SHP77 (cell line): Measurements from ENCODE around the gene WDR76.
"Not testable (repeated sequence)": the region's sequence is repeated elsewhere in the genome, so short reads cannot be mapped to it uniquely, and the experiment has no call there.

Experiments
- DNase-seq, 2 experiments: peaks; one replicate each; lab custom pipeline; 2025; lab: John Stamatoyannopoulos, UW

WDR76 gene

DNA sequence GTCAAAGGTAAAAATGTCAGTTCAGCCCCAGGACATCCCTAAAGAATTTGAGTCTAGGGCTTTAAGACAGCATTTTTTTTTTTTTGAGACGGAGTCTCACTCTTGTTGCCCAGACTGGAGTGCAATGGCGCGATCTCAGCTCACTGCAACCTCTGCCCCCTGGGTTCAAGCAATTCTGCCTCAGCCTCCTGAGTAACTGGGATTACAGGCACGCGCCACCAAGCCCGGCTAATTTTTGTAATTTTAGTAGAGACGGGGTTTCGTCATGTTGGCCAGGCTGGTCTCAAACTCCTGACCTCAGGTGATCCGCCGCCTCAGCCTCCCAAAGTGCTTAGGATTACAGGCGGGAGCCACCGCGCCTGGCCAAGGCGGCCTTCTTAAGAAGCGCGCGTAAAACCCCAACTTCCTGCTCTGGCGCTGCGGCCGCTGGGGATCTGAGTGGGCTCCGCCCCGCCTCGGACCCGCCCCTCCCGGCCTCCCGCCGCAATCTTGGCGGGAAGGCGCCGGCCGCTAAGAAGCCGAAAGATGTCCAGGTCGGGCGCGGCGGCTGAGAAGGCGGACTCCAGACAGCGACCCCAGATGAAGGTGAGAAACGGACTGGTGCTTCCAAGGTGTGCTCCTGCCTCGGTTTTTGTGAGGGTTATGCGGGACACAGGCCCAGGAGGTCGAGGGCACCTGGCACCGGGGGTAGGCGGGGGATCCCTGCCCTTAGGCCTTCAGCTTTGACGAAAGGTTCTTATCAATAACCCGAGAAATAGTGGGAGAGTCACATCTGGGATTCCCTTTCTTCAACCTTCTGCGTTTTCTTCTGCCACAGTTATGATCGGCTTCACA, at the start of gene WDR76:
Gene WDR76, plus strand, starts transcription at position 495 of the 834 bp plus-strand sequence. Its CDS starts 31 bp downstream, at position 526.
- DNase-seq = peak; percentile 71 to 87

DNA sequence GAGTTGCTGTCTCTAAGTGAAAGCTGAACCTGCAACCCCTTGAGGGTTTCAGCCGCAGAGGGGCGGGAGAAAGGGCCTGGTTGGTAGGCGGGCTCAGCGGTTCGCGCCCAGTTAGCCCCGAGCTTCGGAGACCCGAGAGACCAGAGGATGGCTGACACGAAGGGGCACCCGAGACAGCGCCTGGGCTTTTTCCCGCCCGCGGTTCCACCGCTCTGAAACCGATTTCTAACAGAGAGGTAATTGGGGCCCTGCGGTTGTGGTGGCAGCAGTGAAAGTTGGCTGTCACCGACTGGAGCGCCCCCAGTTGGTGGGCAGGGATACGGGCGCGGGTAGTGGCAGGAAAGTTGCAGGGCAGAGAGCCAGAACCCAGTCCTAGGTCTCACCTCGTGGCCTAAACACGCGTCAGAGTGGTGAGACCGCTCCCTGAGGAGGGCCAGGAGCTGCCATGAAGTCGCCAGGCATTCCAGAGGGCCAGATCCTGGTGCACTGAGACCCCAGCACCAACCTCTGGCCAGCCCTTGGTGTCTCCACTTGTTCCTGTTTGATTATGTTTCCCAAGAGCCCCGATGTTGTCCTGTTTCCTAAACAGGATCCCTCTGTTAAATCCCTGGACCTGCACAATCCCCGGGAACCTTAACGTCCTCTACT, 49.4 kb upstream of the WDR76 start:
- peak; percentile 82 to 86 for DNase-seq

GRCh38 chr15:43779016-43779415, 47.8 kb upstream of the WDR76 start:
- DNase-seq = no peak

- no peak for DNase-seq
Measured at GRCh38 chr15:43789409-43789808, 37.4 kb upstream of the WDR76 start.

GRCh38 chr15:43791993-43792760, 34.6 kb upstream of the WDR76 start, which contains the start of gene SERF2:
Gene SERF2 (plus strand): TSS chr15:43792320. CDS start chr15:43792377, 57 bp downstream.
- peak; percentile 98 for DNase-seq

- DNase-seq = no peak
Measured at GRCh38 chr15:43792761-43793476, 33.9 kb upstream of the WDR76 start.

DNA sequence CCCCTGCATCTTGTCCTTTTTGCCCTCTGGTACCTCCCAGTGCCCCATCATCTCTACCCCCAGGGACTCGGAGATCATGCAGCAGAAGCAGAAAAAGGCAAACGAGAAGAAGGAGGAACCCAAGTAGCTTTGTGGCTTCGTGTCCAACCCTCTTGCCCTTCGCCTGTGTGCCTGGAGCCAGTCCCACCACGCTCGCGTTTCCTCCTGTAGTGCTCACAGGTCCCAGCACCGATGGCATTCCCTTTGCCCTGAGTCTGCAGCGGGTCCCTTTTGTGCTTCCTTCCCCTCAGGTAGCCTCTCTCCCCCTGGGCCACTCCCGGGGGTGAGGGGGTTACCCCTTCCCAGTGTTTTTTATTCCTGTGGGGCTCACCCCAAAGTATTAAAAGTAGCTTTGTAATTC, 33.2 kb upstream of the WDR76 start:
- no peak for DNase-seq

- no peak for DNase-seq
Measured at GRCh38 chr15:43794269-43795037, 32.3 kb upstream of the WDR76 start.

- no peak for DNase-seq
Measured at GRCh38 chr15:43795197-43795596, 31.6 kb upstream of the WDR76 start.

DNA sequence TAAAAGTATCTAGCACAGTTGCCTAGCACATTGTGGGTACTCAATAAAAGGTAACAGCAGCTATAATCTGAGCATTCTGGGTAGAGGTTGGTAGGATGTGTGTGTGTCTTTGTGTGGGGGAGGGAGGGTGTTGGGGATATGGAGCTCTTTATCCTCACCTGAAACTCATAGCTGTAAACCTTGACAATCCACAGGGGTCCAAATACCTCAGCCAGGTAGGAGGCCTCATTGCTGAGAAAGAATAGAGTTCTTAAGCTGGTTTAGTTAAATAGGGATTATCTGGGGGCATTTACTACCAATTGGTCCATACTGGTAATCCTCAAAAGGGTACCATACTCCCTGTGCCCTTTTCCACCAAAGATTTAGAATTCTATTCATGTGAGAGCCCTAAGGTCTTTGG, 30.8 kb upstream of the WDR76 start:
- no peak for DNase-seq

DNA sequence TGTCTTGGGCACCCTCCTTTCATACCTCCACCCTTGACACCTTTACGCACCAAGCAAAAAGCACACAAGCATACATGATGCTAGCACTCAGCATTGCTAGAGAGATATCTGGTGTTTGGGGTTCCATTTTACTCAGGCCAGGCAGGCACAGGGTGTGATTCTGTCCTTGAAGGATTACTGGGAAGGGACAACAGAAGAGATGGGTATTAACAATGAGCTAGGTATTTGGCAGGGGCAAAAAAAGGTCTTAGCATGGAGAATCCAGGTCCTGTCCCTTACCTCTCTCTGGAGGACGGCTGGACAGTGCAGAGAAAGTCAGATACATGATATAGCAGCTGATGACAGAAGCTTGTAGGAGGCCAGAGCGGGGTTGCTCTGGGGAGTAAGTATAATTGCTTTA, 30.2 kb upstream of the WDR76 start:
- DNase-seq = no peak

DNA sequence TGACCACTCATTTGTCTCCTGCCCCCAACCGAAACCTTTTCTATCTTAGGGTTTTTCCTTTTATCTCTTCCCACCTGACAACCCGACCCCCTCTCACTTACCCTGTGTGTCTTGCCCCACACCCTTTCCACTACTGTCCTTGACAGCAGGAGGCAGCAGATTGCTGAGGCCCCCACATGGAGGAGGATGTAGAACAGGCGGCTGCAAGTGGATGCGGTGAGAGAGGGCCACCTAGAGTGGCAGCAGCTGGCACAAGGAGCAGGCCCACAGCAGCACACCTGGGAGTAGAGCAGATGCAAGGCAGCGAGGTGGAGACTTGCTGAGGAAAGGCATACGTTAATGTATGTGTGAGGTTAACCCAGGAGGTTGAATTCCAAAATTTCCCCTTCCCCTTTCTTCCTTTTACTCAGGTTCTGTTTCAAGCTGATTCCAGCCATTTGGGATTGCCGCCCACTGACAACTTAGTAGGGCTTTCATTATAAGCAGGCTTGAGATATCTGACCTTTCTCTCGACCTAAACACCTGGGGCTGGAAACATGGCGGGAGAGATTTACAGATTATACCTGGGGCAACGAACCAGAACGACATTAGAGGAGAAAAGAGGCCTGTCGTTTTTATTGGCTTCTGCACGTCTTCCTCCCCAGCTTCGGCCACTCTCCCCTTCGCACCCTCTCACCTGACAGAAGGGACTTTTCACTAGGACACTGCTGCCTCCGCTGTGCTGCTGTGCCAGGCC, 27.4 kb upstream of the WDR76 start:
- DNase-seq = peak; percentile 71 to 73

DNA sequence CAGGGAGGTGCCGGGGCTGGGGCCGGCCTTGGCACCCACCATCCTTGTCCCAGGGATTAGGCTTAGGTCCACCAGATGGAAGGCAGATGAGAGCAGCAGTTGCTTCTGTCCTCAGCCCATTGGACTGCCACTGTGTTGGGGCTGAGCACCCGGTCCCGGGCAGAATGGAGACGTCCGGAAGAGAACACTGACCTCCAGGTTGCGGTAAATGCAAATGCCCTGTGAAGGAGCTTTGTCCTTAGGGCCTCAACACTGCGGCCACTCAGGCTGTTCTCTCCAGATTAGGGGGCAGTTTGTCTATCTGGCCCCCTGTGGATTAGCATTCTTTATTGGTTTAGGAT, 26.9 kb upstream of the WDR76 start, which contains the start of gene SERINC4:
Gene SERINC4, minus strand, starts transcription at position 276 of the 341 bp plus-strand sequence. Its CDS starts 234 bp downstream, at position 42.
- no peak for DNase-seq

DNA sequence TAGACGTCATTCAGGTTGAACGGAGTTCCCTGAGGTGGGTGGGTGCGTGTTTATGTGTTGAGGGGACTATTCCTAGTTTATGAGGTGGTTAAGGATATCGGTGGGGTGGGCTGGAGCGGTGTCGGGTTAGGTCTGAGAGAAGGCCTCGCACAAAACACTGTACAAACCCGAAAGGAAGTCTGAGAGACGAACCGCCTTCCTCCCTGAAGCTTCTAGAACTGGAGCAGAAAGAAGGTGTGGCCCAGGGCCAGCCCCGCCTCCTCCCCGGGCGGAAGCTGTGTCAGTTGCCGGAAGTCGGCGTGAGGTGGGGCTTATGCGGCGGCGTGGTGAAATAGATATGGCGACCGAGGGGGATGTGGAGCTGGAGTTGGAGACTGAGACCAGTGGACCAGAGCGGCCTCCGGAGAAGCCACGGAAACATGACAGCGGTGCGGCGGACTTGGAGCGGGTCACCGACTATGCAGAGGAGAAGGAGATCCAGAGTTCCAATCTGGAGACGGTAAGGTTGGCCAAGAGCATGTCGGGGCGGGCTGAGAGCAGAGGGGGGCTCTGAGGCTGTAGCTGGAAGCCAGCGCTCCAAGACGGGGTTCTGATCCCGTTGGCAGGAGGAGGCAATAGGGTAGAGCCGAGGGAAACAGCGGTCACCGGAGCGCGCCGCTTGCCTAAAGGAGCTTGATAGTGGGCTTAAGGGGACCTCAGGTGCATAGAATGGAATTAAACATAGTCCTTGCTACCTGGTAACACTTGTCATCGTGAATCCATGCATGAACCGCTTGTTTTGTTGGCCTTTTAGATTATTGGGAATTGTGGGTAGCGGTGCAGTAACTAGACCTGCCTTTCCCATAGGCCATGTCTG, 26.3 kb upstream of the WDR76 start, which contains the start of gene HYPK:
Gene HYPK, plus strand, starts transcription at position 314 of the 856 bp plus-strand sequence. Its CDS starts 24 bp downstream, at position 338.
- peak; percentile 79 to 85 for DNase-seq

DNA sequence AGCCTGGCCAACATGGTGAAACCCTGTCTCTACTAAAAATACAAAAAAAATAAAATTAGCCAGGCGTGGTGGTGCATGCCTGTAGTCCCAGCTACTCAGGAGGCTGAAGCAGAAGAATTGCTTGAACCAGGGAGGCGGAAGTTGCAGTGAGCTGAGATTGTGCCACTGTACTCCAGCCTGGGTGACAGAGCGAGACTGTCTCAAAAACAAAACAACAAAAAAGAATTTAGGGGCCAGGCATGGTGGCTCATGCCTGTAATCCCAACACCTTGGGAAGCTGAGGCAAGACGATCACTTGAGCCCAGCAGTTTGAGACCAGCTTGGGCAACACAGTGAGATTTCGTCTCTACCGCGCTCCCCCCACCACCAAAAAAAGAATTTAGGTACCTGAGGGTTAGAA, 24.1 kb upstream of the WDR76 start:
- not testable (repeated sequence) for DNase-seq

DNA sequence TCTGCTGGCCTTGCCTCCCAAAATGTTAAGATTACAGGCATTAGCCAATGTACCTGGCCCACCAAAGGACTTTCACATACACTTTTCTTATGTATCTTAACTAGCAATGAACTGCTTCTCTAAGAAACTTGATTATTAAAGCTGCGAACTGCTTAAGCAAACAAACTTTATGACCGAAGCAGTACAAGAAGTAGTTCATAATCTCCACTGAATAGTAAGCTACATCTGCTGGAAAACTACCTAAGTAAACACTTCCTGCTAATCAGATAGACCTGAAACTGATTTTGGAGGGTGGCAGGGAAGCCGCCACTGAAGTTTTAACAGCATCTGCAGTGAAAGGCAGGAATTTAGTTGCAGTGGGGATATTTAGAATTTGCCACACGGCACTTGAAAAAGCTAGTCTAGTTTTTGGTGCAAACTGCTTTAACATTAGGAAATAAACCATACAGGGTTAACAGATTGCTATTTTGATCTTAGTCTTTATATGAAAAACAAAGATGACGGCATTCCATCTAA, 18.3 kb upstream of the WDR76 start:
- no peak for DNase-seq

- no peak for DNase-seq
Measured at GRCh38 chr15:43808960-43809678, 17.7 kb upstream of the WDR76 start.

- DNase-seq = not testable (repeated sequence)
Measured at GRCh38 chr15:43815064-43815463, 11.7 kb upstream of the WDR76 start.
